AG09319 (cell line): Measurements from ENCODE around the gene MAP3K21.

Source experiments
- DNase-seq: peaks from one replicate; pipeline ENCODE4 v3.0.0-alpha.2; 2010; ENCODE audit warnings: low read depth; ENCODE audit errors: extremely low read depth
- CTCF ChIP-seq: IDR thresholded peaks from 2 replicates; pipeline ENCODE4 v1.5.1; 2011; ENCODE audit warnings: low read depth, mild to moderate bottlenecking, inconsistent platforms, low read length, moderate library complexity

Gene MAP3K21

GRCh38 chr1:233337505-233337904 lies 10.0 kb downstream of the MAP3K21 start:
- no peak for DNase-seq

GRCh38 chr1:233338102-233338501 lies 10.6 kb downstream of the MAP3K21 start:
- no peak for DNase-seq
- TF ChIP-seq CTCF = no peak

More at GRCh38 chr1:233337505-233337904, 10.0 kb downstream of the MAP3K21 start:
- TF ChIP-seq CTCF = no peak

GRCh38 chr1:233340031-233340555 lies 12.6 kb downstream of the MAP3K21 start:
- DNase-seq = no peak
- no peak for TF ChIP-seq CTCF

GRCh38 chr1:233340966-233341516 lies 13.5 kb downstream of the MAP3K21 start:
- TF ChIP-seq CTCF = no peak
- no peak for DNase-seq

- no peak for DNase-seq
- no peak for TF ChIP-seq CTCF
Measured at GRCh38 chr1:233342086-233342485, 14.6 kb downstream of the MAP3K21 start.

- TF ChIP-seq CTCF = no peak
- no peak for DNase-seq
Measured at GRCh38 chr1:233343262-233343661, 15.7 kb downstream of the MAP3K21 start.

- no peak for DNase-seq
- TF ChIP-seq CTCF = no peak
Measured at GRCh38 chr1:233347338-233347737, 19.8 kb downstream of the MAP3K21 start.
